ENCODE results near the gene MYH7.

MYH7 gene

GRCh38 chr14:23447361-23448350, 12.2 kb upstream of the MYH7 start:
- DNase-seq (ENCODE audit: low read depth), result no peak

- DNase-seq (ENCODE audit: low read depth), result no peak
These were observed 10.9 kb upstream of the MYH7 start for GRCh38 chr14:23446291-23446851.

- no peak for DNase-seq (ENCODE audit: low read depth)
These were observed 10.3 kb upstream of the MYH7 start for GRCh38 chr14:23445773-23446172.

- DNase-seq (ENCODE audit: low read depth), result no peak
These were observed 8.9 kb upstream of the MYH7 start for GRCh38 chr14:23444314-23444713.

- DNase-seq (ENCODE audit: low read depth), result no peak
These were observed 8.4 kb upstream of the MYH7 start for GRCh38 chr14:23443881-23444280.

- no peak for DNase-seq (ENCODE audit: low read depth)
These were observed 8.0 kb upstream of the MYH7 start for GRCh38 chr14:23443411-23443812.

GRCh38 chr14:23442721-23443356, 7.4 kb upstream of the MYH7 start:
- DNase-seq (ENCODE audit: low read depth), result no peak

GRCh38 chr14:23441076-23441475, 5.6 kb upstream of the MYH7 start:
- DNase-seq (ENCODE audit: low read depth), result no peak

GRCh38 chr14:23439107-23439835, 3.8 kb upstream of the MYH7 start:
- no peak for DNase-seq (ENCODE audit: low read depth)

- no peak for DNase-seq (ENCODE audit: low read depth)
These were observed 2.9 kb upstream of the MYH7 start for GRCh38 chr14:23438101-23438971.

GRCh38 chr14:23437133-23438100, 2.0 kb upstream of the MYH7 start:
- no peak for DNase-seq (ENCODE audit: low read depth)

- no peak for DNase-seq (ENCODE audit: low read depth)
These were observed 1.1 kb upstream of the MYH7 start for GRCh38 chr14:23436327-23437132.

GRCh38 chr14:23434488-23435222, 805 bp downstream of the MYH7 start:
- DNase-seq (ENCODE audit: low read depth), result no peak

- no peak for DNase-seq (ENCODE audit: low read depth)
These were observed 2.0 kb downstream of the MYH7 start for GRCh38 chr14:23433457-23433856.

GRCh38 chr14:23432946-23433345, 2.5 kb downstream of the MYH7 start:
- DNase-seq (ENCODE audit: low read depth), result no peak

- DNase-seq (ENCODE audit: low read depth), result no peak
These were observed 3.1 kb downstream of the MYH7 start for GRCh38 chr14:23432102-23432925.

GRCh38 chr14:23431486-23431885, 4.0 kb downstream of the MYH7 start:
- DNase-seq (ENCODE audit: low read depth), result no peak

GRCh38 chr14:23430723-23431085, 4.8 kb downstream of the MYH7 start:
- DNase-seq (ENCODE audit: low read depth), result no peak

Measured in fibroblast of the conjunctiva (primary cell).